ENCODE data around the gene WDFY4.

Gene WDFY4

GRCh38 chr10:48711830-48712229, 27.2 kb downstream of the WDFY4 start:
- DNase-seq (ENCODE audit: low read depth): no peak
- no peak for TF ChIP-seq CTCF (conservative IDR thresholded peaks at IDR 0.05; ENCODE audit: low read depth, low read length)
- H3K4me3 ChIP-seq (ENCODE audit: low read depth, low read length): no peak overlapping the region

GRCh38 chr10:48714088-48714487, 29.4 kb downstream of the WDFY4 start:
- no peak for DNase-seq (ENCODE audit: low read depth)
- TF ChIP-seq CTCF (conservative IDR thresholded peaks at IDR 0.05; ENCODE audit: low read depth, low read length): no peak
- no peak overlapping the region for H3K4me3 ChIP-seq (ENCODE audit: low read depth, low read length)

GRCh38 chr10:48716416-48716815, 31.7 kb downstream of the WDFY4 start:
- H3K4me3 ChIP-seq (ENCODE audit: low read depth, low read length): no peak overlapping the region
- no peak for DNase-seq (ENCODE audit: low read depth)
- TF ChIP-seq CTCF (conservative IDR thresholded peaks at IDR 0.05; ENCODE audit: low read depth, low read length): no peak

- H3K4me3 ChIP-seq (ENCODE audit: low read depth, low read length): no peak overlapping the region
- DNase-seq (ENCODE audit: low read depth): no peak
- no peak for TF ChIP-seq CTCF (conservative IDR thresholded peaks at IDR 0.05; ENCODE audit: low read depth, low read length)
These were observed 35.9 kb downstream of the WDFY4 start for GRCh38 chr10:48720611-48721010.

GRCh38 chr10:48722153-48723145, 37.8 kb downstream of the WDFY4 start:
- H3K4me3 ChIP-seq (ENCODE audit: low read depth, low read length): no peak overlapping the region
- TF ChIP-seq CTCF (conservative IDR thresholded peaks at IDR 0.05; ENCODE audit: low read depth, low read length): no peak
- no peak for DNase-seq (ENCODE audit: low read depth)

- H3K4me3 ChIP-seq (ENCODE audit: low read depth, low read length): no peak overlapping the region
- no peak for TF ChIP-seq CTCF (conservative IDR thresholded peaks at IDR 0.05; ENCODE audit: low read depth, low read length)
- no peak for DNase-seq (ENCODE audit: low read depth)
These were observed 39.5 kb downstream of the WDFY4 start for GRCh38 chr10:48724127-48724526.

GRCh38 chr10:48725708-48726107, 41.0 kb downstream of the WDFY4 start:
- TF ChIP-seq CTCF (conservative IDR thresholded peaks at IDR 0.05; ENCODE audit: low read depth, low read length): no peak
- DNase-seq (ENCODE audit: low read depth): no peak
- no peak overlapping the region for H3K4me3 ChIP-seq (ENCODE audit: low read depth, low read length)

All from choroid plexus epithelial cell (primary cell).